Endodermal cell (in vitro differentiated cells): ENCODE data around the gene CCDC170. TPM values are rescaled to one million over a fixed set of nuclear protein-coding genes. Genes with fewer than 3 reads are reported as not detected.

Source experiments
- DNase-seq: peaks from one replicate; pipeline ENCODE4 v3.0.0-alpha.2; 2017
- H3K27ac ChIP-seq: 2 replicates; pipeline ENCODE4 v1.5.1; 2013; ENCODE audit warnings: mild to moderate bottlenecking, low read depth, low read length, moderate library complexity
- H3K27me3 ChIP-seq: 2 replicates; pipeline ENCODE4 v1.6.1; 2013; ENCODE audit warnings: mild to moderate bottlenecking, low read length, moderate library complexity; ENCODE audit not compliant: insufficient read depth, control insufficient read depth, poor library complexity, severe bottlenecking
- H3K36me3 ChIP-seq: 2 replicates; pipeline ENCODE4 v1.7.0; 2013; ENCODE audit warnings: mild to moderate bottlenecking, low read length, moderate library complexity; ENCODE audit not compliant: control insufficient read depth, insufficient read depth
- H3K4me1 ChIP-seq: one replicate; pipeline ENCODE4 v1.7.0; 2013; ENCODE audit warnings: low read length; ENCODE audit not compliant: control insufficient read depth, insufficient read depth
- H3K4me3 ChIP-seq: 2 replicates; pipeline ENCODE4 v1.5.1; 2013; ENCODE audit warnings: mild to moderate bottlenecking, low read length, moderate library complexity
- H3K9ac ChIP-seq: 2 replicates; pipeline ENCODE4 v1.6.1; 2013; ENCODE audit warnings: mild to moderate bottlenecking, low read length, moderate library complexity; ENCODE audit not compliant: poor library complexity, severe bottlenecking; ENCODE audit errors: extremely low read depth
- H3K9me3 ChIP-seq: 2 replicates; pipeline ENCODE4 v1.6.1; 2013; ENCODE audit warnings: mild to moderate bottlenecking, low read length, moderate library complexity; ENCODE audit not compliant: control insufficient read depth
- H3K27ac Mint-ChIP-seq: 2 replicates; pipeline ENCODE4 v1.8.0; 2020; ENCODE audit warnings: mixed read lengths
- H3K27me3 Mint-ChIP-seq: 2 replicates; pipeline ENCODE4 v1.8.0; 2021; ENCODE audit warnings: mild to moderate bottlenecking, mixed read lengths; ENCODE audit not compliant: insufficient read depth
- H3K36me3 Mint-ChIP-seq: 2 replicates; pipeline ENCODE4 v1.8.0; 2020; ENCODE audit warnings: low read depth, mixed read lengths
- H3K4me1 Mint-ChIP-seq: 2 replicates; pipeline ENCODE4 v1.8.0; 2020; ENCODE audit warnings: mixed read lengths
- H3K4me3 Mint-ChIP-seq: 2 replicates; pipeline ENCODE4 v1.8.0; 2020; ENCODE audit warnings: mild to moderate bottlenecking, moderate library complexity, mixed read lengths
- H3K9me3 Mint-ChIP-seq: 2 replicates; pipeline ENCODE4 v1.8.0; 2020; ENCODE audit warnings: mild to moderate bottlenecking, mixed read lengths
- CTCF ChIP-seq: fragments of 200-600 bp; sonication (generic); conservative IDR thresholded peaks from 2 replicates; pipeline ENCODE4 v1.5.0; 2021; ENCODE audit warnings: antibody characterized with exemption, mild to moderate bottlenecking
- WGBS, 2 experiments: methylation state at CpG; one replicate each; pipeline versions ENCODE4 v1.1.5 to v1.1.7; 2013; ENCODE audit warnings: missing lambda C conversion rate in 2 of 2, mixed read lengths in 1 of 2; ENCODE audit not compliant: insufficient coverage in 1 of 2, insufficient read length in 1 of 2; 5-methylcytosine and 5-hydroxymethylcytosine counted together
- total RNA-seq, 2 donors: library from RNA; stranded (reverse); fragmentation: NEBNext Ultra II Directional in 1 of 2; extraction: Animal tissue kit (Norgen Biotek cat#: 25700) in 1 of 2; gene quantifications; 2 replicates in 1 of 2; 3 replicates in 1 of 2; pipeline ENCODE4 v1.2.1, GENCODE V29; 2021

The CCDC170 gene
- total RNA-seq, 2 donors from 2014 or later, result 2.2 to 4.1 TPM

- no peaks in the 10 kb centered on the region for H3K36me3 ChIP-seq
- H3K9ac ChIP-seq, result no peak overlapping the region
- peaks cover 27% of the 10 kb centered on the region for H3K9me3 ChIP-seq
- H3K9me3 Mint-ChIP-seq, result peaks cover 17% of the 10 kb centered on the region
- no peaks in the 10 kb centered on the region for H3K36me3 Mint-ChIP-seq
- H3K4me1 Mint-ChIP-seq, result peaks cover 15% of the 10 kb centered on the region
- no peak overlapping the region for H3K27ac Mint-ChIP-seq
- no peaks in the 10 kb centered on the region for H3K27me3 Mint-ChIP-seq
- TF ChIP-seq CTCF, result no peak
- H3K4me3 ChIP-seq, result no peak overlapping the region
- H3K27ac ChIP-seq, result peak overlapping the region; percentile 19
- no peak for DNase-seq
- 75 to 92% methylated on average over 4 of the region's 4 CpGs for WGBS, 2 experiments
- no peaks in the 10 kb centered on the region for H3K27me3 ChIP-seq
- no peak overlapping the region for H3K4me3 Mint-ChIP-seq
- H3K4me1 ChIP-seq, result no peaks in the 10 kb centered on the region
Observed at GRCh38 chr6:151659212-151659611, 165.4 kb downstream of the CCDC170 start.

GRCh38 chr6:151661509-151661908 lies 167.7 kb downstream of the CCDC170 start:
- peaks cover 4% of the 10 kb centered on the region for H3K9me3 ChIP-seq
- Mint-ChIP-seq H3K27me3 (no peaks in the 10 kb centered on the region), H3K27ac (no peak overlapping the region), H3K36me3 (no peaks in the 10 kb centered on the region), H3K9me3 (peaks cover 2% of the 10 kb centered on the region), H3K4me3 (no peak overlapping the region), H3K4me1 (peaks cover 18% of the 10 kb centered on the region)
- H3K27ac ChIP-seq, result no peak overlapping the region
- DNase-seq, result no peak
- TF ChIP-seq CTCF, result no peak
- no peaks in the 10 kb centered on the region for H3K36me3 ChIP-seq
- no peak overlapping the region for H3K4me3 ChIP-seq
- H3K27me3 ChIP-seq, result no peaks in the 10 kb centered on the region
- no peak overlapping the region for H3K9ac ChIP-seq
- no peaks in the 10 kb centered on the region for H3K4me1 ChIP-seq
- 82 to 97% methylated on average over 2 to 3 of the region's 3 CpGs for WGBS, 2 experiments

- H3K36me3 ChIP-seq, result no peaks in the 10 kb centered on the region
- H3K27ac ChIP-seq, result no peak overlapping the region
- no peaks in the 10 kb centered on the region for H3K9me3 ChIP-seq
- Mint-ChIP-seq H3K27ac (no peak overlapping the region), H3K4me1 (peaks cover 18% of the 10 kb centered on the region), H3K27me3 (no peaks in the 10 kb centered on the region), H3K36me3 (no peaks in the 10 kb centered on the region), H3K9me3 (peaks cover under 1% of the 10 kb centered on the region), H3K4me3 (no peak overlapping the region)
- 64 to 80% methylated on average over 2 to 4 of the region's 4 CpGs for WGBS, 2 experiments
- H3K9ac ChIP-seq, result no peak overlapping the region
- no peaks in the 10 kb centered on the region for H3K27me3 ChIP-seq
- H3K4me1 ChIP-seq, result no peaks in the 10 kb centered on the region
- TF ChIP-seq CTCF, result peak; percentile 72
- no peak overlapping the region for H3K4me3 ChIP-seq
- DNase-seq, result peak; percentile 84
Observed at GRCh38 chr6:151661928-151662327, 168.1 kb downstream of the CCDC170 start.
